ENCODE data around the gene CNTNAP5.

Gene CNTNAP5

GRCh38 chr2:124704071-124704925, 679.2 kb downstream of the CNTNAP5 start:
- no peak for TF ChIP-seq CTCF (IDR thresholded peaks at IDR 0.05; ENCODE audit: low read depth, low read length)
- no peak for TF ChIP-seq EZH2phosphoT487 (IDR thresholded peaks at IDR 0.05; ENCODE audit: low read depth)
- no peaks in the 10 kb centered on the region for H4K20me1 ChIP-seq (ENCODE audit: insufficient read depth, low read length)
- no peak overlapping the region for H3K27ac ChIP-seq (ENCODE audit: low read length)
- H3K9ac ChIP-seq (ENCODE audit: low read length): no peak overlapping the region
- H2AFZ ChIP-seq (ENCODE audit: low read depth, low read length): no peak overlapping the region
- no peaks in the 10 kb centered on the region for H3K27me3 ChIP-seq (ENCODE audit: low read depth, low read length)
- H3K9me3 ChIP-seq (ENCODE audit: insufficient read depth, low read length): no peaks in the 10 kb centered on the region
- H3K79me2 ChIP-seq (ENCODE audit: low read length): no peaks in the 10 kb centered on the region
- no peaks in the 10 kb centered on the region for H3K36me3 ChIP-seq (replicated peaks; ENCODE audit: low read depth, low read length)
- no peak overlapping the region for H3K4me3 ChIP-seq (ENCODE audit: low read length)
- H3K4me2 ChIP-seq (ENCODE audit: low read length): no peak overlapping the region
- peaks cover 14% of the 10 kb centered on the region for H3K4me1 ChIP-seq (ENCODE audit: low read length)

GRCh38 chr2:124708661-124709060, 683.6 kb downstream of the CNTNAP5 start:
- Histone ChIP-seq H3K27me3 (ENCODE audit: low read depth, low read length) (no peaks in the 10 kb centered on the region), H3K4me1 (ENCODE audit: low read length) (peaks cover 6% of the 10 kb centered on the region), H2AFZ (ENCODE audit: low read depth, low read length) (no peak overlapping the region), H3K36me3 (replicated peaks; ENCODE audit: low read depth, low read length) (no peaks in the 10 kb centered on the region), H3K9ac (ENCODE audit: low read length) (no peak overlapping the region), H3K4me2 (ENCODE audit: low read length) (no peak overlapping the region), H3K4me3 (ENCODE audit: low read length) (no peak overlapping the region), H3K27ac (ENCODE audit: low read length) (no peak overlapping the region), H4K20me1 (ENCODE audit: insufficient read depth, low read length) (no peaks in the 10 kb centered on the region), H3K79me2 (ENCODE audit: low read length) (no peaks in the 10 kb centered on the region), H3K9me3 (ENCODE audit: insufficient read depth, low read length) (no peaks in the 10 kb centered on the region)
- TF ChIP-seq EZH2phosphoT487 (IDR thresholded peaks at IDR 0.05; ENCODE audit: low read depth) (no peak), CTCF (IDR thresholded peaks at IDR 0.05; ENCODE audit: low read depth, low read length) (no peak)

- H3K27ac ChIP-seq (ENCODE audit: low read length): no peak overlapping the region
Observed at GRCh38 chr2:124713969-124714368, 688.9 kb downstream of the CNTNAP5 start.

More at GRCh38 chr2:124713969-124714368, 688.9 kb downstream of the CNTNAP5 start:
- Histone ChIP-seq H3K27me3 (ENCODE audit: low read depth, low read length) (no peaks in the 10 kb centered on the region), H3K4me1 (ENCODE audit: low read length) (peaks cover 5% of the 10 kb centered on the region), H3K9ac (ENCODE audit: low read length) (no peak overlapping the region), H3K9me3 (ENCODE audit: insufficient read depth, low read length) (no peaks in the 10 kb centered on the region), H3K36me3 (replicated peaks; ENCODE audit: low read depth, low read length) (no peaks in the 10 kb centered on the region), H4K20me1 (ENCODE audit: insufficient read depth, low read length) (no peaks in the 10 kb centered on the region), H2AFZ (ENCODE audit: low read depth, low read length) (no peak overlapping the region), H3K4me3 (ENCODE audit: low read length) (no peak overlapping the region), H3K4me2 (ENCODE audit: low read length) (no peak overlapping the region), H3K79me2 (ENCODE audit: low read length) (no peaks in the 10 kb centered on the region)
- TF ChIP-seq CTCF (IDR thresholded peaks at IDR 0.05; ENCODE audit: low read depth, low read length) (no peak), EZH2phosphoT487 (IDR thresholded peaks at IDR 0.05; ENCODE audit: low read depth) (no peak)
